Epithelial cell of proximal tubule (primary cell): Measurements from ENCODE around the gene DTNB. TPM values are rescaled to one million over a fixed set of nuclear protein-coding genes. Genes with fewer than 3 reads are reported as not detected.

ENCODE experiments used
- DNase-seq: peaks from one replicate; pipeline ENCODE4 v3.0.0-alpha.2; 2011; ENCODE audit warnings: low read depth
- H3K4me3 ChIP-seq: 2 replicates; pipeline ENCODE4 v1.5.1; 2011; ENCODE audit warnings: low read depth, mild to moderate bottlenecking, low read length
- total RNA-seq: library from RNA; depleted of rRNA; stranded (reverse); fragments of >200 nt; gene quantifications from 2 replicates; pipeline ENCODE4 v1.2.3, GENCODE V29; 2015
- TF ChIP-seq, protein P1 (sequence below): conservative IDR thresholded peaks from 2 replicates; pipeline ENCODE4 v1.5.1; 2012; ENCODE audit warnings: low read depth, mild to moderate bottlenecking, low read length

The DTNB gene
- total RNA-seq, 1 donor from 2014 or later, result 4.8 TPM

DNA sequence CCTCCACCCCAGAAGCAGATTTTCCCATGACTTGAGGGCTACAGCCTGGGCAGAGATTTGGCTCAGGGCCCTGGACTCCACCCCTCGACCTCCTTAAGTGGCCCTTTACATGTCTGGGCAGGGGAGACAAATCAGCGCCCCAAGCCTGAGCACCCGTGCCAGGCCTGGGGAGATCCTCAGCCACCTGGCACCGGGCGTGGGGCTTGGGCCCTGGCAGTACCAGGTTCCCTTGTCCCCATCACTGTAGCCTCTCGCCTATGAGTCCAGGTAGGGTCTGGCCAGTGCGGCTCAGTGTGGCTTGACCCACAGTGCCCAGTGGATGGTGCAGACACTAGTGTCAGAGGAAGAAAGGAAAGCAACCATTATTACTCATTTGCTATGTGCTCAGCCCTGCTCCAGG is 309.6 kb downstream of the DTNB start:
- no peak for DNase-seq
- no peak overlapping the region for H3K4me3 ChIP-seq
- TF ChIP-seq, protein P1, sequence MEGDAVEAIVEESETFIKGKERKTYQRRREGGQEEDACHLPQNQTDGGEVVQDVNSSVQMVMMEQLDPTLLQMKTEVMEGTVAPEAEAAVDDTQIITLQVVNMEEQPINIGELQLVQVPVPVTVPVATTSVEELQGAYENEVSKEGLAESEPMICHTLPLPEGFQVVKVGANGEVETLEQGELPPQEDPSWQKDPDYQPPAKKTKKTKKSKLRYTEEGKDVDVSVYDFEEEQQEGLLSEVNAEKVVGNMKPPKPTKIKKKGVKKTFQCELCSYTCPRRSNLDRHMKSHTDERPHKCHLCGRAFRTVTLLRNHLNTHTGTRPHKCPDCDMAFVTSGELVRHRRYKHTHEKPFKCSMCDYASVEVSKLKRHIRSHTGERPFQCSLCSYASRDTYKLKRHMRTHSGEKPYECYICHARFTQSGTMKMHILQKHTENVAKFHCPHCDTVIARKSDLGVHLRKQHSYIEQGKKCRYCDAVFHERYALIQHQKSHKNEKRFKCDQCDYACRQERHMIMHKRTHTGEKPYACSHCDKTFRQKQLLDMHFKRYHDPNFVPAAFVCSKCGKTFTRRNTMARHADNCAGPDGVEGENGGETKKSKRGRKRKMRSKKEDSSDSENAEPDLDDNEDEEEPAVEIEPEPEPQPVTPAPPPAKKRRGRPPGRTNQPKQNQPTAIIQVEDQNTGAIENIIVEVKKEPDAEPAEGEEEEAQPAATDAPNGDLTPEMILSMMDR, result no peak

DNA sequence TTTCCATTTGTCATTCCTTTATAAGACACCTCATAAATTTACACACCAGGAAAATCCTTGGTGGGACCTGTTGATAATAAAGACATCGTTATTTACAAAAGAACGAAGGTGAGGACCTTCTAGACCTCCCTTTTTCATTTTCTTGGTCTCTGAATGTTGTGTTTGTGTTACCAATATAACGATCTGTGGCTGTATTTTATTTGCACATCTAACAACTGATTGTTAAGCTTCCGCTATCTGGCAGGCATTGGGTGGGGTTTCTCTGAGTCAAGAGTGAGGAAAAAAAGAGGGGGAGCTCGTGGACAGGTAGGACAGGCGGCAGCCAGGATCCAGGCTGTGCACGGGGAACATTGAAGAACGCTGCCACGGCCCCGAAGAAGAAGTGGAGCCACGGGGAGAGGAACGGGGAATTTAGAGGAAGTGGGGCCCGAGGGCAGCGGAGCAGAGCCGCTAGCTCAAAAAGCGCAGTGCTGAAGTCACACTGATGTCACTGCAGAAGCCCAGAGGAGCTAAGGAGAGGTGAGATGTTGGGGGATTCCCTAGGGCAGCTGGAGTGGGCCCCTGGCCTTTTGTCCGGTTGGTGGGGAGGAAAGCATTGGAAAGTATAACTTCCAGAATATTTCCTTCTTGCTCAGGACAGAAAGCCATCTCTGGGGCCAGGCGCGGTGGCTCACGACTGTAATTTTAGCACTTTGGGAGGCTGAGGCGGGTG is 310.8 kb downstream of the DTNB start:
- no peak for DNase-seq
- TF ChIP-seq, protein P1, result no peak
- peak overlapping the region; percentile 50 for H3K4me3 ChIP-seq

DNA sequence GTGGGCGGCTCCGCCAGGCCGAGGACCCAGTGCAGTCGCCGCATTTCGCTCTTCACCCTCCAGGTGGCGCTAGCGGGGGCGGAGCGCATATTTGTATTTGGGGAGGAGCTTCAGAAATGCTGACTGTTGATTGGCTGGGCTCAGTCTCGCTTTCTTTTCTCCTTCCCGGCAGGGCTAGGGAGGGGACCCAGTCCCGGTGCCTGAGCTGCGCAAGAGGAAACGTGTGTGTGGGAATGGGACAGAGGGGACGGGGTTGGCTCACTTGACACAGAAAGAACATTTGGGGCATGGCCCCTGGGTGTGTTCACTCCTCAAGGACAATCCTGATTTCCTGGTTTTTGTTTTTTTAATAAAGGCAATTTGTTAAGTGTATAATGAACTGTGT is 311.3 kb downstream of the DTNB start:
- DNase-seq, result peak; percentile 52
- H3K4me3 ChIP-seq, result peak overlapping the region; percentile 50
- TF ChIP-seq, protein P1, result peak; percentile 94

DNA sequence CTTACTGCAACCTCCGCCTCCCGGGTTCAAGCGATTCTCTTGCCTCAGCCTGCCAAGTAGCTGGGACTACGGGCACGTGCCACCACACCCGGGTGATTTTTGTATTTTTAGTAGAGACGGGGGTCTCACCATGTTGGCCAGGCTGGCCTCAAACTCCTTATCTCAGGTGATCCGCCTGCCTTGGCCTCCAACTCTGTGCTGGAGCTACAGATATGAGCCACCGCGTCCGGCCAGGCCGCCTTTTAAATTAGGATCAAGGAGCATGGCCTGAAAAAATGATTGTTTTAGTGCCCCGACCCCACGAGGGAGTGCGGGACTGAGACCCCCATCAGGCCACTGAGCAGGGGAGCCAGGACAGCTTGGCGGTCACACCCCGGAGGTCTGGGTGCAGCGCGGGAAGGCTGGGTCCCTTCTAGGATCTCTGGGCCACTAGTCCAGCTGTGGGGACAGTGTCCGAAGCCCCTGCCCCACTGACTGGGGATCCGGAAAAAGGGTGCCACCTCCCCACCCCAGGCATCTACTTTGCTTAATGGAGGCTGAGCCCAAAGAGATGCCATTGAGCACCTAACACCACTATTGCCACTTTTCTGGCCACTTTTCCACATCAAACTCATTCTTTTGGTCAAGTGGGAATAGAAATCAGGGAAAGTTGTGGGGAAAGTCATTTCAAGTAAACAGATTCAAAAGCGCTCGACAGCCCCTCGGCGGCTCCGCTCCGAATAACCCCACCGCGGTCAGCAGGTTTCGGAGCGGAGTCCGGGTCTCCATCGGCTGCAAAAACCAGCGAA is 311.9 kb downstream of the DTNB start:
- TF ChIP-seq, protein P1, result no peak
- H3K4me3 ChIP-seq, result peak overlapping the region; percentile 50
- DNase-seq, result no peak

DNA sequence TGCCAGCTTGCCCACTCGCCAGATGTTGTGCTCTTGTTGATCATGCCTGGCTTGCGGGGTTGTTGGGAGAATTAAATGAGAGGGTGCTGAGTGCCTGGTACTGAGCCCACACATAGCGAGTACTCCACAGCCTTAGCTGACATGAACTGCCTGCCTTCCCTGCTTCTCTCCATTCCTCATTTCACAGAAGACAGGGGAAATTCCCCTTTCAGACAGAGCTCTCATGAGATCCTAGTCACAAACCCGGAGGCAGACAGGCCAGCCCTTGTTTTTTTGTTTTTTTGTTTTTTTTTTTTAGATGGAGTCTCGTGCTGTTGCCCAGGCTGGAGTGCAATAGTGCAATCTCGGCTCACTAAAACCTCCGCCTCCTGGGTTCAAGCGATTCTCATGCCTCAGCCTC is 314.5 kb downstream of the DTNB start:
- TF ChIP-seq, protein P1, result no peak
- DNase-seq, result no peak
- no peak overlapping the region for H3K4me3 ChIP-seq

DNA sequence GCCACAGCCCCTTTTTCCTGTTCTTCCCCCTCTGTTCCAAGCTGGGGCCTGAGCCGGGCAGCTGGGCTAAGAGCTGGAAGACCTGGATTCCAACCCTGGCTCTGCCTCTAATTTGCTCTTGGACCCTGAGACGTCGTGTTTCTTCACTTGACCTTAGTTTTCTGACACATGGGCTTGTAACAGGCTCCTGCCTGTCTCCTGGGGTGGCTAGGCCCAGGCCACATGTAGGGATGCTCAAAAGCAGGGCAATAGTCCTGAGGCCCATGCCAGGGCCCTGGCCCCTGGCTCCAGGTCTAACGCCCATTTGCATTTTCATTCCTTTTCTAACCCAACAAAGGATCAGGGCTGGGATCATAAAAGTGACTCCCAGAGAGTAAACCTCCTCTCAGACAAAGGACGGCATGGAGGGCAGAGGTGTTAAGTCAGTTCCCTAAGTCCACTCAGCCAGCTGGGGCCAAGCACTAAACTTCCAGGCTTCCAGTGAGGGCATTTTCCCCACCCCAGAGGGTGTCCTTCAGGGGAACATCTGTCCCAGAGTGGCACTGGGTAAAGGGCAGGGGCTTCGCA is 315.0 kb downstream of the DTNB start:
- H3K4me3 ChIP-seq, result no peak overlapping the region
- no peak for DNase-seq
- TF ChIP-seq, protein P1, result no peak
